T1000 (cell line): ENCODE data around the gene COIL.
"Not testable (repeated sequence)": the region's sequence is repeated elsewhere in the genome, so short reads cannot be mapped to it uniquely, and the experiment has no call there.

ENCODE experiments used
- DNase-seq: peaks from one replicate; lab custom pipeline; 2025; ENCODE audit warnings: mixed read lengths; lab: John Stamatoyannopoulos, UW

Gene COIL, protein sequence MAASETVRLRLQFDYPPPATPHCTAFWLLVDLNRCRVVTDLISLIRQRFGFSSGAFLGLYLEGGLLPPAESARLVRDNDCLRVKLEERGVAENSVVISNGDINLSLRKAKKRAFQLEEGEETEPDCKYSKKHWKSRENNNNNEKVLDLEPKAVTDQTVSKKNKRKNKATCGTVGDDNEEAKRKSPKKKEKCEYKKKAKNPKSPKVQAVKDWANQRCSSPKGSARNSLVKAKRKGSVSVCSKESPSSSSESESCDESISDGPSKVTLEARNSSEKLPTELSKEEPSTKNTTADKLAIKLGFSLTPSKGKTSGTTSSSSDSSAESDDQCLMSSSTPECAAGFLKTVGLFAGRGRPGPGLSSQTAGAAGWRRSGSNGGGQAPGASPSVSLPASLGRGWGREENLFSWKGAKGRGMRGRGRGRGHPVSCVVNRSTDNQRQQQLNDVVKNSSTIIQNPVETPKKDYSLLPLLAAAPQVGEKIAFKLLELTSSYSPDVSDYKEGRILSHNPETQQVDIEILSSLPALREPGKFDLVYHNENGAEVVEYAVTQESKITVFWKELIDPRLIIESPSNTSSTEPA

DNA sequence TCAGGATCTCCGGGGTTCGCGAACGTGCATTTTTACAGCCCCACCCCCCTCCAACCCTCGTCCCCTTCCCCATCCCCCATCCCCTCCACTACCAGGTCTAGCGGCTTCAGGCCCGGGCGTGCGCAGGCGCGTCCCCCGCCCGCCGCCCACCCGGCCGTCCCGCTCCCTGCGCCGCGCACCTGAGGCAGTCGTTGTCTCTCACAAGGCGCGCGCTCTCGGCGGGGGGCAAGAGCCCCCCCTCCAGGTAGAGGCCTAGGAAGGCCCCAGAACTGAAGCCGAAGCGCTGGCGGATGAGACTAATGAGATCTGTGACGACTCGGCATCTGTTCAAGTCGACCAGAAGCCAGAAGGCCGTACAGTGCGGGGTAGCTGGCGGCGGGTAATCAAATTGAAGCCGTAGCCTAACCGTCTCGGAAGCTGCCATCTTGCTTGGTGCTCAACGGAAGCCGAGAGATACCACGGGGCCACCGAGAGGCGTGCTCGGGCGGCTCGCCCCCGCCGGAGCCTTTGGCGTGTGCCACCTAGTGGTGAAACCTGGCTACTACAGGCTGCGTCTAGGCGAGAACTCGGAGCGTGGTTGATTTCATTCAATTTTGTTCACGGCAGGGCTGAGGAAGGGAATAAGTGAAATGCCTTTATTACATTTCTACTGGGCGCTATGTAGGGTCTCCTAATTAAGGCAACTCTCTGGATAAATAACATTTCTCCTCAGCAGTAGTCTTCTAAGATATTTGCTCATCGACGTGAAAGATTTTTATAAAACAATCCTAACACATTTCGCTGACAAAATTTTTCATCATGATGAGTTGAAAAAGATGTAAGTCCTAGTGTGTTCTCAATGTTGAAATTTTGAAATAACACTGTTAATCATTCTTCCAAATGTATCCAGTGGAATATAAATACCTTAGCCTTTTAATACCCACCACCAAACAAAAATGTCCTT is at the start of gene COIL:
Gene COIL (minus strand): TSS at position 455 of the 943 bp plus-strand sequence. CDS start 31 bp downstream, at position 424.
- peak; percentile 92 for DNase-seq

DNA sequence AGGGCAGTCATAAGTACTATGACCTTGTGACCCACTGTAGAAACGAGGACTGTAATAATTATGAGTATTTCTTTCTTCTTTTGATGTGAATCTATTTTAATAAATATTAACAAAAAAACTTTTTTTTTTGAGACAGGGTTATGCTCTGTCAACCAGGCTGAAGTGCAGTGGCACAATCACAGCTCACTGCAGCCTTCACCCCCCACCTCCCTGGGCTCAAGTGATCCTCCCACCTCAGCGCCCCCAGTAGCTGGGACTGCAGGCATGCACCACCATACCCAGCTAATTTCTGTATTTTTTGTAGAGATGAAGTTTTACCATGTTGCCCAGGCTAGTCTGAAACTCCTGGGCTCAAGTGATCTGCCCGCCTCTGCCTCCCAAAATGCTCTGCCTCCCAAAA is 49.6 kb upstream of the COIL start:
- DNase-seq, result no peak

DNA sequence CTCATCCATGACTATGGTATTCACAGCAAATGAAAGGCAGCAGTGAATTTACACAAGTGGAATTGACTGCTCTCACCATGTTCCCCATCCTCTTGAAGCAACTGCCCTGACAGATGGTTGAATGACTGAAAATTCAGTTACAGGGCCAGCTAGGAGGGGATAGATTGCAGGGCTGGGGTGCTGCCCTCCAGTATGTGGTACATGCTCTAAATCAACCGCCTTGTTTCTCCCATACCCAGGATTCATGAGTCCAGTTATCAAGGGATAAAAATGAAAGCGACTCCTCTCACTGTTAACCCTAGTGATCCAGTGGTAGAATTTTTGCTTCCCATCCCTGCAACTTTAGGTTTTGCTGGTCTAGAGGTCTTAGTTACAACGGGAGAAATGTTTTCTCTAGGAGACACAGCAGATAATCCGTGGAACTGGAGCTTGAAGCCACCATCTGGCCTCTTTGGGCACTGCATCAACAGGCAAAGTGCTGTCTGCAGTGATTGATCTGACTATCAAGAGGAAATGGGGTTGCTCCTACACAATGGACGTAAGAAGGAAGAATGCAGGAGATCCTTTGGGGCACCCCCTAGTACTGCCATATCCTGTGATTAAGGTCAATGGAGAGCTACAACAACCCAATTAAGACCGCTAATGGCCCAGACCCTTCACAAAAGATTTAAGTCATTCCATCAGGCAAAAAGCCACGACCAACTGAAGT is 49.0 kb upstream of the COIL start:
- DNase-seq, result no peak

DNA sequence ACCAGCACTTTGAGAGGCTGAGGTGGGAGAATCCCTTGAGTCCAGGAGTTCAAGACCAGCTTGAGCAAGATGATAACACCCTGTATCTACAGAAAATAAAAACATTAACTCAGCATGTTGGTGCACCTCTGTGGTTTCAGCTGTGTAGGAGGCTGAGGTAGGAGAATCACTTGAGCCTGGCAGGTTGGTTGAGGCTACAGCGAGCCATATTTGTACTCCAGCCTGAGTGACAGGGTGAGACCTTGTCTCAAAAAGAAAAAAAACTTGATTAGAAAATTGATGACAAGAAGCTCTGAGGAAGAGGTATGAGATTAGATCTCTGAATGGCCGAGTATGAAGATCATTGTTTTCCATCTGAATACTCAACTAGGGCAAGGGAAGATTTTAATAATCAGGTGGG is 48.1 kb upstream of the COIL start:
- no peak for DNase-seq

DNA sequence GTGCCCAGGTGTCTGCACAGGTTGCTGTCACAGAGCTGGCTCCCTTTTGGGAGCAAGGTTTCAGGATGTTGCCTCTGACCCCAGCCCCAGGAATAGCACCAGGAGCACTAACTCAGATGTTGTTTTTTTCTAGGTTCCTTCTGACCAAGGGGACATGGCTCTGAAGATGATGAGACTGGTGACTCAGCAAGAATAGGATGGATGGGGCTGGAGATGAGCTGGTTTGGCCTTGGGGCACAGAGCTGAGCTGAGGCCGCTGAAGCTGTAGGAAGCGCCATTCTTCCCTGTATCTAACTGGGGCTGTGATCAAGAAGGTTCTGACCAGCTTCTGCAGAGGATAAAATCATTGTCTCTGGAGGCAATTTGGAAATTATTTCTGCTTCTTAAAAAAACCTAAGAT is 45.2 kb upstream of the COIL start:
- DNase-seq, result no peak

DNA sequence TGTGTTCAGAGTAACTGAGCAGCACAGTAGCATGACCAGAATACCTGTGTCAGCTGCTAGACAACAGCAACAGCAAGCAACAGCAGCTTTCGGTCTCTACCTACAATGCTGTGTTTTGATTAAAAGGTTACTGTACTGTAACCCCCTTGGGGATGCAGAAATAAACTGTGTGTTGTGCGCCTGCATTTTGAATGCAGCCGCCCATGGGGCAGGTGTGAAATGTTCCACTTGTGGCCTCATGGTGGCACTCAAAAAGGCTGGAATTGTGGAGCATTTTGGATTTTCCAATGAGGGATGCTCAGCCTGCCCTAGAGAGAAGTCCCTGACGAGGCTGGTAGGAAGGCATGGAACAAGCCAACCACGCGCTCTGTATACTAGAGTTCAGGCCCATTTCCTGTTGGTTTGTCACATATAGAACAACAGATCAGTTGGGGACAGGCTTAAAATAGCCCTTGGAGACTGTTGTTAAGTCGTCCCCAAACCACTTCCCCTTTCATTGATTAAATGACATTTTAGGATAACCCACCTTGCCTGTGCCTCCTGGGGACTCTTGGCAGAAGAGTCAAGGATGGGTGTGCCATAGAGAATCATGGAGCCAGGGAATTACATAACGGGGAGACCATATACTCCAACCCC is 44.2 kb upstream of the COIL start:
- no peak for DNase-seq

DNA sequence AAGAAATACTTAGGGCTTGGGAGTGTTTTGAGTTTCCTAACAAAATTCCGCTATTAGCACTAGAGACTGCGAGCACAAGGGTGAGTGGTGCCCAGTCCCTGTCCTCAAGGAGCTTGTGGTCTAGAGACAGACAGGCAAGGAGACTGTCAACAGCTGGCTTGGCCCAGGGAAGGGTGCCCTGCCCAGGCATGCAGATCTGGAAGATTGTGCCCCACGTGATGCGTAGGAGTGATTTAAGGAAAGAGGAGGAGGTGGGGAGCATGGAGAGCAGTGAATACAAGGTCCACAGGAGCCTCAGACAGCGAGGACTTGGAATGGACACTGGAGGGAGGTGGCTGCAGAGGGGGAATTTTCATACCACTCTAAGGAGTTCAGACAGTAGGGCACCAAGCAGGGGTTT is 42.1 kb upstream of the COIL start:
- no peak for DNase-seq

DNA sequence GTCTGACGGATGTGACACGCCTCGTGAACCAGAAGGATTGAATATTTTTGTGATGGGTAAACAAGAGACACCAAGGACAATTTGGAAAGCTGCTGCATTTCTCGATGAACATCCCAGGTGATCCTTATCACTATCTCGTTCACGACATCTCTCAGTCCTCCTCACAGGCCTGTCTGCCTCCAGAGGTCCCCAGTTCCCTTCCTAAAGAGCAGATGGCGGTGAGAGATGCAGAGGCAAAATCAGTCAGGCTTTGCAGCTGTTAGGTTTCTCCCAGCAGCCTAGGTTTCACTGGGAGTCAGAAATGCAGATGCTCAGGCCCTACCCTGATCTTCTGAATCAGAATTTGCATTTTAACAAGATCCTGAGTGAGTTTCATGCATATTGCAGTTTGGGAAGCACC is 40.7 kb upstream of the COIL start:
- DNase-seq, result no peak

DNA sequence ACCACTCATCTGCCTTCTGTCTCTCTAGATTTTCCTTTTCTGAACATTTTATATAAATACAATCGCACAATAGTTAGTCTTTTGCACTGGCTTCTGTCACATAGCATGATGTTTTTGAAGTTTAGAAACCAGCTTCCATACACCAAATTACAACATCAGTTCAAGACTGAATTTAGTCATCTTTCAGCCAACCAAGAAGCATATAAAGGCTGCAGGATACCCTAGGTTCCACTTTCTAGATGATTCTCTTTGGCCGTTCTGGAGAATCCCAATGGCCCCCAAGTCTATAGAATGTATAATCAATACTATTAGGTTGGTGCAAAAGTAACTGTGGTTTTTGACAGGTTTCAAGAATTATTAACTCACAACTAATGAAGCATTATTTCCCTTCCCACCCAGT is 36.5 kb upstream of the COIL start:
- DNase-seq, result no peak

DNA sequence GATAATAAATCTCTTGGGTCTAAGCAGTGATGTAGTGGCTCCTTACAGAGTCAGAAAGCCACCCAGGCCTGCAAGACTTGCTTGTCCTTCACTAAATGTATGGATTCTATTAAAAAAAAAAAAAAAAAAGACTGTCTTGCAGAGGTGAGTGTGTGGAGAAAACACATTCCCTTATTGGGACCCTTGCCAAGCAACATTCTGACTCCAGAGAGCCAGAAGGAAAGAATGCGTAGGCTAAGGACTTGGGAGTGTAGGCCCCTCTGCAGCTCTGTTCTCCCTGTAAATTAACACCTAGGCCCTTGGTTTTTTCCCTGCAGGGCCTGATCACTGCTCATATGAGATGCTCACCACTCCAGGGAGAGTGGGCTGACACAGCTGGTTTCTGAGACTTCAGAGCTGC is 34.9 kb upstream of the COIL start:
- DNase-seq, result no peak

DNA sequence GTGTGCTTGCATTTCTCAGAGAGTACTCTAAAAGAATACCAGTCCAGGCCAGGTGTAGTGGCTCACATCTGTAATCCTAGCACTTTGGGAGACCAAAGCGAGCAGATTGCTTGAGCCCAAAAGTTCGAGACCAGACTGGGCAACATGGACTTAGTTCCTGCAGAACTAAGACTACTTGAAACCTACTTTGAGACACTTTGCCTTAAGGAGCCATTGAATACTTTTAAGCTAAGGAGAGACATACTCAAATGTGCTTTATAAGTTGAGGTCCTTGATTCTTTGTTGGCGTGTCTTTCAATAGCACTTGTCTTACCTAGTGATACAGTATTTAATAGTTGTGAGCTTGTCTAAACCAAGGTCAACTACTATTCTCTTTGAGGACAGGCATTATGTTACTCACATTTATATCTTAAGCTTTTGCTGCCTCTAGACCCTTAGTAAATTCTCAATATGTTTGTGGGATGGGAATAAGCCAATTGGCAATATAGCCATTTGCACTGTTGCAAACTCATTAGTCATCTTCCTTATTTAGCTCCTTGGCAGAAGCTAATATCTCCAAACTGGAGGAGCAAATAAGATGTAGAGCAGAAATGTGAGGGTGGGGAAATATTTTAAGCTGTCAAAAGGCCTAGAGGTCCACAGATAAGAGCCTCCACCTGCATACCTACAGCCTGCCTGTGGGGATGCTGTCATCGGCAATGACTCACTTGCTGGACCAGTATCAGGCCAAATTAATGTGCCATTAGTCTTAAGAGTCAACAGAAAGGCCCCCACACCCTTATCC is 33.4 kb upstream of the COIL start:
- no peak for DNase-seq

DNA sequence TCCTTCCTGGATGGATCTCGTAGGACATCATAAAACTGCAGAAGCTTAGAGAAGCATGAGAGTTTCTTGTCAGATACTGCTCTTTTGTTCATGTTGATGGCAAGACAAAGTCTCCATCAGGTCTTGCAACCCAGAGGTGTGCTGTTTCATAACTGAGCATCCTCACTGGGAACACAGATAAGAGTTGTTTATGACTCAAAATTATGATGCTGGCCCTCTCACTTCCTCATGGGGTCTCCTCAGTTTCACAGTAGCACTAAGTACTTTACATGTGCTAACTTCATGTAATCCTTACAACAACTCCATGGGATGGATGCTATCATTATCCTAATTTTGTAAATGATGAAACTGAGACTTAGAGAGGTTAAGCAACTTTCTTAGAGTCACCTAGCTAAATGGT is 31.5 kb upstream of the COIL start:
- no peak for DNase-seq

DNA sequence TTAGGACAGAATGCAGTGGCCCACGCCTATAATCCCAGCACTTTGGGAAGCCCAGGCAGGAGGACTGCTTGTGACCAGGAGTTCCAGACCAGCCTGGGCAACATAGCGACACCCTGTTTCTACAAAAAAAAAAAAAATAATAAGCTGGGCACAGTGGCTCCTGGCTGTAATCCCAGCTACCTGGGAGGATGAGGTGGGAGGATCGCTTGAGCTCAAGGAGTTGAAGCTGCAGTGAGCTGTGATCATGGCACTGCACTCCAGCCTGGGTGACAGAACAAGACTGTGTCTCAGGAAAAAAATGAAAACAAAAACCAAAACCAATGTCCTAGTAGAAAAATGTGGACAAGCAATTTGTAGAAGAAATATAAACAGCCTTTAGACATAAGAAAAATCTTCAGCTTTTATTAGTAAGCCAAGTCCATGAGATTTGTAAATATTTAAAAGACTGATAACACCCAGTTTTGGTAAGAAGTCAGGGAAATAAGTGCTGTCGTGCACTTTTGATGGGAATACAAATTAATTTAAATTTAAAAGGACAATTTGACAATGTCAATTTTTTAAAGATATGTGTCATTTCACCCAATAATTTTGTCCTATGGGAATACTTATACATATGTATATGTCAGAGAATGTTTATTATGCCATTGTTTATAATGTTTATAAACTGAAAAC is 28.2 kb upstream of the COIL start:
- DNase-seq, result no peak

DNA sequence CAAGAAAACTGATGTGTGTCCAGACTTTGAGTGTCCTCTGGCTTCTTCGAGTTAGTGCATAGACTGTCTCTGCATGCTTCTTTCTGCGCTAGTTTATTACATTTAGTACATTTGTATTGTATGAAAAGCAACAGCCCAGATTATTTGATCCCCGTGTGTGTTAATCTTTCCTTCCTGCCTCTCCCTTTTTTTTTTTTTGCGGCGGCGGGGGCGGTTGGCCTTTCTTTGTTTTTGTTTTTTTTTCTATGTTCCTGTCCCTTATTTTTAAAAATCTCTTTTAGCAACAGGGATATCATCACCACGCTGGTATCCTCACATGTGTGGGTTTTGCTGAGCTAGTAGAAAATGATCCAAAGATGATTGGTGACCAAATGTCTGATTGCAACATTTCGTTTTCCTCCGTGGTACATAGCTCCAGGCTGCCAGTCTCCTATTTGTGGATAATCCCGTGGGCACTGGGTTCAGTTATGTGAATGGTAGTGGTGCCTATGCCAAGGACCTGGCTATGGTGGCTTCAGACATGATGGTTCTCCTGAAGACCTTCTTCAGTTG is 26.5 kb upstream of the COIL start:
- DNase-seq, result no peak

DNA sequence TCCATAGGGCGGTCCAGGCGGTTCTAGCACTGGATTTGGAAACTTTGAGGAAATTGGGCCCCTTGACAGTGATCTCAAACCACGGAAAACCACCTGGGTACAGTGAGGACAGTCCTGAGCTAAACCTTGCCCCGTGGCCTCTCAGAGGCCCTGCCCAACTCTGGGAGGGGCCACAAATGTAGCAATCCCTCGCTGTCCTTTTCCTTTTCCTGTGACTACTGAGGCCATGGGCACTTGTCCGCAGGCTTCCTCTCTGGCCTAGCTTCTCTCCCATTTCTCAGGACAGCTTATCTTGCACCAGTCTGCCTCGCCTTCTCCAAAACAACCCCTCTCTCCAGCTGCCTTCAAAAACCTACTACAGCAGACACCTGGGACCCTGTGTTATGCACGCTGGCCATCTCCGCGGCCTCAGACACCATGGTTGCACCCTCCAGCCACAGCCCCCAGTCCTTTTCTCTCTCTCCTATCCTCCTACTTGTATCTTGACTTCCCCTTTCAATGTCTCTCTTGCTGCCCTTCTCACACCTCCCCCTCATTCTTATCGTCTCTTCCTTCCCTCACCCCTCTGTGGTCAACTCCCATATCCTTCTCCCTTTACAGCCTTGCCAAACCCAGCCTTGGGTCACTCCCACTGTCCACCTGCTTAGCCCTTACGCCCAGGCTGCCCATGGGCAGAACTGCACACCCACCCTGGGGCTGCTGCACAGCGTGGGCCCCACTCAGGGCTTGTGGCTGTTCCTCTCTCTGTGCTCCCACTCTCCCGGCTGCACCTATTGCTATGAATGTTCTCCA is 24.7 kb upstream of the COIL start:
- no peak for DNase-seq

DNA sequence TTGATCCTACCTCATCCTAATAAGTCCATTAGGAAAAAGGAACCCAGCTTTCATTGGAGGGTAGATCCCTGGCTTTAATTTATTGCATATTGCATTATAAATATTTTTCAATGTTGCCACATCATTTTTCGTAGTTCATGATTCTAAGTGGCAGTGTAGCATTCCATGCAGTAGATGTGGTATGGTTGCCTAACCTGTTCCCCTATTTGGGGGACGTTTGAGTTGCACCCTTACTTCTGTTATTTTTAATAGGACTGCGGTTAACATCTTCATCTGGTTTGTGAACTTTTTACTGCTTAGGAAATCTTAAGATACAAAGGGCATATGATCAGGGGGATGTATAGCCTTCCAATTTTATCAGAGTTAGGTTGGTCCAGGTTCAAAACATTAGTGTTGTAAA is 22.5 kb upstream of the COIL start:
- DNase-seq, result no peak

DNA sequence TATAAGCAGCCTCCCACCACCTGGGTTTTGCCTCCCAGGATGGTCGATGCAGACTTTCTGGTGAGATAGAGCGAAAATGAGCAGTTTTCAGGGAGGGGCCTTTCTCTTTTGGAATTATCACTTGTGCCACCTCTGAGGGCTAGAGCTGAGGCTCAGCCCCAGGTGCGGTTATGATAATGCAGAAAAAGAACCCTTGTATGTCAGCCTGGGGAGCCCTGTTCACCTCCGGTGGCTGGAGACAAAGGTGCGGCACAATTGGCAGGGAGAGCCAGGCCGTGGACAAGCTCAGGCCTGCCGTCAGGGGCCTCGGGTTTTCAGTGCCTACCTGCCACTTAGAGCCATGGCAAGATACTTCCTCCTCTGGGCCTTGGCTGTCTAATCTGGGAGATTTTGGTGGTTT is 21.5 kb upstream of the COIL start:
- DNase-seq, result no peak

DNA sequence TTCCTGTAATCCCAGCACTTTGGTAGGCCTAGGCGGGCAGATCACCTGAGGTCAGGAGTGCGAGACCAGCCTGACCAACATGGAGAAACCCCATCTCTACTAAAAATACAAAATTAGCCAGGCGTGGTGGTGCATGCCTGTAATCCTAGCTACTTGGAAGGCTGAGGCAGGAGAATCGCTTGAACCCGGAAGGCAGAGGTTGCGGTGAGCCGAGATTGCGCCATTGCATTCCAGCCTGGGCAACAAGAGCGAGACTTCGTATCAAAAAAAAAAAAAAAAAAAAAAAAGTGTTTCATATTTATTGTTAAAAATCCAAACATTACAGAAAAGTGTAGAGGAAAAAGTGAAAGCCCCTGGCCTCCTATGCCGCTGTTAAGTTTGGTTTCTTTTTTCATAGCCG is 19.7 kb upstream of the COIL start:
- not testable (repeated sequence) for DNase-seq

DNA sequence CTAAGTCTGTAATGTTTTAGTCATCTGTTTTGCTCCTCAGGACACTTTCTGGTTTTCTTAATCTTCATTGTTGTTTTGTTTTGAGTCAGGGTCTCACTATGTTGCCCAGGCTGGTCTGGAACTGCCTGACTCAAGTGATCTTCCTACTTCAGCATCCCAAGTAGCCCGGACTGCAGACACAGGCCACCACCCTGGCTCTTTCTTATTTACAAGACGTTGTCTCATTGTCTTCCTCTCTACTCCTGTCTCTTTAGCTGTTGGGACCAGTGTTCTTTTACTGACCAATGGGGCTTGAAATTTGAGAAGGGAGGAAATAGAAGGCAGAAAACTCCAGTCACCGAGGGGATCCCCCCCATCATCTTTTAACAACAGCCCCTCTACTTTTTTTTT is 18.2 kb upstream of the COIL start:
- no peak for DNase-seq
